ENCODE results near the gene LSR.

Gene LSR, protein sequence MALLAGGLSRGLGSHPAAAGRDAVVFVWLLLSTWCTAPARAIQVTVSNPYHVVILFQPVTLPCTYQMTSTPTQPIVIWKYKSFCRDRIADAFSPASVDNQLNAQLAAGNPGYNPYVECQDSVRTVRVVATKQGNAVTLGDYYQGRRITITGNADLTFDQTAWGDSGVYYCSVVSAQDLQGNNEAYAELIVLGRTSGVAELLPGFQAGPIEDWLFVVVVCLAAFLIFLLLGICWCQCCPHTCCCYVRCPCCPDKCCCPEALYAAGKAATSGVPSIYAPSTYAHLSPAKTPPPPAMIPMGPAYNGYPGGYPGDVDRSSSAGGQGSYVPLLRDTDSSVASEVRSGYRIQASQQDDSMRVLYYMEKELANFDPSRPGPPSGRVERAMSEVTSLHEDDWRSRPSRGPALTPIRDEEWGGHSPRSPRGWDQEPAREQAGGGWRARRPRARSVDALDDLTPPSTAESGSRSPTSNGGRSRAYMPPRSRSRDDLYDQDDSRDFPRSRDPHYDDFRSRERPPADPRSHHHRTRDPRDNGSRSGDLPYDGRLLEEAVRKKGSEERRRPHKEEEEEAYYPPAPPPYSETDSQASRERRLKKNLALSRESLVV

DNA sequence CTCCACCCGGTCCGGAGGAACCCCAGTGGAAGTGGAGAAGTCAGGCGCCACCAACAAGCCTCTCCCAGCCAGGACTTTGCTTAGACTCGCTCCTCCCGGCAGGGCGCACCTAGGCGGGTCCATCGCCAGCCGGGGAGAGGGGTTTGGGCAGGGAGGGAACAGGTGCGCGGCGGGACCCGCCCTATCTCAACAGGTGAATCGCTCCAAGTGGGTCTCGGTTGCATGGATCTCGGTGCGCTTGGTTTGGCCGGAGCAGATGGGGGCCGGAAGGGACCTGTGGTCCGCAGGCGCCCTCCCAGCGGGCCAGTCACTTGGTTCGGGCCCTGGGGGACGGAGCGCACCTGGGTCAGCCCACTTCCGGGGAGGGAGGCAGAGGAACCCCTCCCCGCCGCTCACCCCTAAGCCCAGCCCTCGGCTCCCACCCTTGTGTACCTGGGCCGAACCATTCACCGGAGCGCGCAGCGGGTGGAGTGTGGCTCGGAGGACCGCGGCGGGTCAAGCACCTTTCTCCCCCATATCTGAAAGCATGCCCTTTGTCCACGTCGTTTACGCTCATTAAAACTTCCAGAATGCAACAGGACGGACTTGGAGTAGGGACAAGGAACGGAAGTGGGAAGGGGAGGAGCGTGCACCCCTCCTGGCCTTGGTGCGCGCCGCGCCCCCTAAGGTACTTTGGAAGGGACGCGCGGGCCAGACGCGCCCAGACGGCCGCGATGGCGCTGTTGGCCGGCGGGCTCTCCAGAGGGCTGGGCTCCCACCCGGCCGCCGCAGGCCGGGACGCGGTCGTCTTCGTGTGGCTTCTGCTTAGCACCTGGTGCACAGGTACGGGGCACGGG lies at the start of gene LSR:
Gene LSR (plus strand): TSS at position 693 of the 836 bp plus-strand sequence. CDS start 21 bp downstream, at position 714.
- peak; percentile 93 for DNase-seq (ENCODE audit: low spot score)

DNA sequence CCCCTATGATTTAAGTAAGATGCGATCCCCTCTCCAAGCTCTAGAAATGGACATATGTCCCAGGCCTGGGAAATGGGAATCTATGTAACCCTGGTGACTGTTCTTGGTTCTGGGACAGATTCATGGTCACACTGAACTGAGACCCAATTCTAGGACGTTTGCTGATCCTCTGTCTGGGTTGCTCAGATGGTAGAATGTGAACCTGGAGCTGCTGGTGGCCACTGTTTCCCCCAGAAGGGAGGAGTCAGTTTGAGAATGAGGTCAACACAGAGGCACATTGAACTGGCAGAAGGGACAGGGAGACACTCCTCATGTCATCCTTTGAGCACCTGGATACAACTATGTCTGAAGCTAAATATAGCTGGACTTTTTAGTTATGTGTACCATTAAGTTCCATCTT lies 49.3 kb upstream of the LSR start:
- DNase-seq (ENCODE audit: low spot score) = no peak

DNA sequence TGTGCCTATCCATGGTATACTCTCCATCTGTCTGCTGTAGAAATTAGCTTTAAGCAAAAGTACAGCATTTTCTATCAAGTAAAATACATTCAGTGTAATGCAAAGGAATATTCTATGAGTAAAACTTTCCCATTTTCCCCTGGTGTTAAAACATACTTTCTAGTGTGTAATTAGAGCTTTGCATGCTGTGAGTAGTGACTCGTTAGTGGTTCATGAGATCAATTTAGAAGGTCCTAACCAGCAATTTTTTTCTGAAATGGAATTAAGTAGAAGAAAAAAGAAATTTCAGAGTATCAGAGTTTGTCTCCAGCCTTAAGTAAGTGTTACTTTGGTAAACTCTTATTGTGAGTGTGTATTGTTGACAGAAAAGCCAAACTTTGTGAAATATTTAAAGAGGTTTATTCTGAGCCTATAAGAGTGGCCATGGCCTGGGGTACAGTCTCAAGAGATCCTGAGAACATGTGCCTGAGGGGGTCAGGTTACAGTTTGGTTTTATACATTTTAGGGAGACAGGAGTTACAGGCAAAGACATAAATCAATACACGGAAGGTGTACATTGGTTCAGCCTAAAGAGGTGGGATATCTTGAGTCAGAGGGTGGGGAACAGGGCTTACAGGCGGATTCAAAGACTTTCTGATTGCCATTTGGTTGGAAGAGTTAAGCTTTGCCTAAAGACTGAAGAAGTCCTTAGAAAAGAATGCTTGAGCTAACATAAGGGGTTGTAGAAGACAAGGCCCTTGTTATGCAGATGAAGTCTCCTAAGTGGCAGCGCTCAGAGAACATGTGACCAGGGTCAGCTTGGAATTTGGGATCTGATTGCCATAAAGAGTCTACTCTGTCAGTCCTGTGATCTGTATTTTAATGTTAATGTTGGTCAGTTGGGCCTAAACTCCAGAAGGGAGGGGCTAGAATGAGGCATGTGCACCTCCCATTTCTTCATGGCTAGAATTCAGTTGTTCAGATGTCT lies 45.8 kb upstream of the LSR start:
- DNase-seq (ENCODE audit: low spot score) = no peak

DNA sequence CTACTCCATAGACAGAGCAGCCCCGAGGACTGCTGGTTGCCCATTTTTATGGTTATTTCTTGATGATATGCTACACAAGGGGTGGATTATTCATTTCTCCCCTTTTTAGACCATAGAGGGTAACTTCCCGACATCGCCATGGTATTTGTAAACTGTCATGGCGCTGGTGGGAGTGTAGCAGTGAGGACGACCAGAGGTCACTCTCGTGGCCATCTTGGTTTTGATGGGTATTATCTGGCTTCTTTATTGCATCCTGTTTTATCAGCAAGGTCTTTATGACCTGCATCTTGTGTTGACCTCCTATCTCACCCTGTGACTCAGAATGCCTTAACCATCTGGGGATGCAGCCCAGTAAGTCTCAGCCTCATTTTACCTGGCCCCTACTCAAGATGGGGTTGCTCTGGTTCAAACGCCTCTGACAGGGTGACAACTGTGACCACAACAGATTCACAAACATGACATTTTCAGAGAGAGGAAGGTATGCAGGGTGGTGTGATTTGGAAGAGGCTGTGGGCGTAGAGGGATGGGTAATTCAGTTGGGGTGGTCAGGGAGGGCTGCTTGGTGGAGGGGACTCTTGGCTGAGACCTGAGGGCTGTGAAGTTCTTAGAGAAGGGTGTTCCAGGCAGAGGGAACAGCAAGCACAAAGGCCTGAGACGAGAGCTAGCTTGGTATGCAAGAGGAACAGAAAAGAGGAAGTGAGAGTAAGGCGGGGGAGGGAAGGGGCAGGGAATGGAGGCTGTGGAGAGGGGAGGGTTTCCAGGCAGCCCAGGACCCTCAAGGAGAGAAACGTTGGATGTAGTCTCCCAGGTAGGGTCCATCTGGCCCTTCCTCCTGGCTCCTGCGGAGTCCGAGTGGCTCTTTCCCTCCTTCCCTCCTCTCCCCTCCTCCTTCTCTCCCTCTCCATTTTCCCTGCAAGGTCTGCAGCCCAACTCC lies 43.7 kb upstream of the LSR start:
- peak; percentile 69 for DNase-seq (ENCODE audit: low spot score)

DNA sequence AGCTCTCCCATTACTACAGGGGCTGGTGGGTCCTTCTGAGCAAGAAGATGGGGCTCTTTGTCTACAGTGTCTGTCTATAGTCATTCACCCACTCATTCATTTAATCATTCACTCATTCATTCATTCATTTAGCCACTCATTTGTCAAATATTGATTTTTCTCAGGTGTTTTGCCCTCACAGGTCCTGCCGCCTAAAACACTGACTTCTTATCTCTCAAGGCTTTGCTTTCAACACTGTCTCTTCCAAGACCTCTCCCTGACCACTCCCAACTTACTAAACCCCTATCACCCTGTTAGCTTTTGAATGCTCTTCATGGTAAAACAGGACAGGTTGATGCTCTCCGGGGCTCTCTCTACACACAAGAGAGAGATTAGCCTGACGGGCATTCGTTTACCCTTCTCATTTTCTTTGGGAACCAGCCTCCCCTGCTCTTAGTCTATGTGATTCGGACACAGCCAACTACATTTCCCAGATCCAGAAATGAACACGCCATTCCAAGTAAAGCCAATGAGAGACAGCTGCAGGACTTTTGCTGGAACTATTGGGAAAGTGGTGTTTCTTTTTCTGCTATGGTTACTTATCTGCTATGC lies 43.0 kb upstream of the LSR start:
- no peak for DNase-seq (ENCODE audit: low spot score)

DNA sequence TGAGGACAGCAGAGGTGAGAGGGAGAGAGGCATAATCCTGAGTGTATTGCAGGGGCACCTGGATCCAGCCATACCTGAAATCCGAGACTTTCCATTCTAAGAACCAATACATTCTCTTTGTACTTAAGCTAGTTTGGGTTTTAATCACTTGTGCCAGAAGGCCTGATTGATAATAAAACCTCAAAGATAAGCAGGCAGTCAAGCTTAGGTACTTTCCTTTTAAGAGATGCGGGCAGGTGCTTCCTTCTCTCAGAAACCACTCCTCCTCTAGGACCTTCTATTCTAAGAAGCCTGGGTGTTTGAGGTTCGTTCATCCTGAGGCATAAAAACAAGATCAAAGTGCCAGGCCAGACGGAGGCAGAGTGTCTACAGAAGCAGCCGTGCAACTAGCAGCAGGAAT lies 42.4 kb upstream of the LSR start:
- DNase-seq (ENCODE audit: low spot score) = peak; percentile 44

DNA sequence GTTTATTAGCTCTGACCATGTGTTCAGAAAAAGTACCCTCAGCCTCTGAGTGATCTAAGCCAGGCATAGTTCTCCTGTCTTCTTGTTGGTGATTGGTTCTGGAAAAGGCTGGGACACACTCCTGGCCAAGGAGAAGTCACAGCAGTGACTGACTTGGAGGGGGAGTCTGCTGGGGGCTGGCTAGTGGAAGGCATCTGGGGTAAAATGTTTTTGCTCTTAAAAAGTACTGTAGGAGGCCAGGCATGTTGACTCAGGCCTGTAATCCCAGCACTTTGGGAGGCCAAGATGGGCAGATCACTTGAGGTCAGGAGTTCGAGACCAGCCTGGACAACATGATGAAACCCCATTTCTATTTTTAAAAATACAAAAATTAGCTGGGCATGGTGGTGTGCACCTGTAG lies 41.9 kb upstream of the LSR start:
- DNase-seq (ENCODE audit: low spot score) = no peak

DNA sequence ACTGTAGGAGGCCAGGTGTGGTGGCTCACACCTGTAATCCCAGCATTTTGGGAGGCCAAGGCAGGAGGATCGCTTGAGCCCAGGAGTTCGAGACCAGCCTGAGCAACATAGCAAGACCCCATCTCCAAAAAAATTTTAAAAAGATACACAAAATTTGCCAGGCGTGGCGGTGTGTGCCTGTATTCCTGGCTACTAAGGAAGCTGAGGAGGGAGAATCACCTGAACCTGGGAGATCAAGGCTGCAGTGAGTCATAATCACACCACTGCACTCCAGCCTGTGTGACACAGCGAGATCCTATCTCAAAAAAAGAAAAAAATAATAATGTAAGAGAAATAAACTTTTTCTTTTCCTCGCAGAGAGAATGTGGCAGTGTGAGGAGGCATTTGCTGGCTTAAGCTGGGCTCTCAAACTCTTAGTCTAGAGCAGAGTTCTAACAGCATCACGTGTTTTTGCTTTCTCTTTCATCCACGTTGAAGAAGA lies 41.4 kb upstream of the LSR start:
- no peak for DNase-seq (ENCODE audit: low spot score)

DNA sequence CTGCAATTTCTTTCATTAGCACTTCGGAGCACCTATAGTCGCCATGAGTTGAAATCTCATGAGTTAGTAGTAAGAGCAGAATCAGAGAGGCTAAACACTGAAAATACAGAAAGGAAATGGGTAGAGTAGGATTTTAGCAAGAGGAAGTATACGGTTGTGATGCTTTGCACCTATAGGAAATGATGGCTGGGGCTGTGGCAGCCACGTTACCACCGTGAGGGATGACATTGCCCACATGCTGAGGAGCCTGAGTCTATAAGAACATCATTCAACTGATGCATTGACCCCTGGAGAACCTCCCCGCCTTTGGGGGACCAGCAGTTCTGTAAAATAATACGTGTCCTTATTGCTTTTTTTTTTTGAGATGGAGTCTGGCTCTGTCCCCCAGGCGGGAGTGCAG lies 40.7 kb upstream of the LSR start:
- DNase-seq (ENCODE audit: low spot score) = no peak

DNA sequence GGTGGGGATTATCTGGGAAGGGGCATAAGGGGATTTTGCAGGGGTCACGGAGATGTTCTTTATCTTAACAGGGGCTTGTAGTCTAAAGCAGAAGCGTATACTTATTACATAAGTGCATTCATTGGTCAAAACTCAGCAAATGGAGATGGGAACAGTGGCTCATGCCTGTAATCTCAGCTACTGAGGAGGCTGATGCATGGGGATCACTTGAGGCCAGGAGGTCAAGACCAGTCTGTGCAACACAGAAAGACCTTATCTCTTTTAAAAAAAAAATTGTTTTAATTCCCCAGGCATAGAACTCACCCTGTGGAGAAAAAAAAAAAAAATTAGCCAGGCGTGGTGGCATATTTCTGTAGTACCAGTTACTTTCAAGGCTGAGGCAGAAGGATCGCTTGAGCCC lies 39.2 kb upstream of the LSR start:
- no peak for DNase-seq (ENCODE audit: low spot score)

DNA sequence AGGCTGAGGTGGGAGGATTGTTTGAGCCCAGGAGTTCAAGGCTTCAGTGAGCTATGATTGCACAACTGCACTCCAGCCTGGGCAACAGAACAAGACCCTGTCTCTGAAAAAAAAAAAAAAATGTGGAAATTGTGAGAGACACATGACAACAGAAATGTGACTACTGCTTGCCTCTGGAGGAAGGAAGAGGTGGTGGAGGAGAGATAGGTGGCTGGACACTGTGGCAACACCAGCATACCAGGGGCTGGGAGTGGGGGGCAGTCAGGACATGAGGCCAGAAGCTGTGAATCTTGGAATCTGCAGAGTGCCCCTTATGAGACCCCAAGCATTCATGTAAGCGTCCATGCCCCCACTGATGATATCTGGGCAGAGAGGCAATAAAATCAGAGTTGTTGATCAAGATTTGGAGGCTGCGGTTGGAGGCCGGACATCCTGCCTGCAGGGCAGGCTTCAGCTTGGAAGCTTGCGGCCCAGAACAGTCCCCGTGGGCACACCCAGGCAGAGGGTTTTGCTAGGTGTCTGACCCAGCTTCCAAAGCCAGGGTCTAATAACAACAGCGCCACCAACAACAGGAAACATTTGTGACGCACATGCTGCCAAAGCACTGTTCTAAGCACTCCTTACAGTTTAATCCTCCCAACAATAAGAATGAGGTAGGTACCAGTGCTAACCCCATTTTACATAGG lies 37.1 kb upstream of the LSR start:
- DNase-seq (ENCODE audit: low spot score) = no peak

DNA sequence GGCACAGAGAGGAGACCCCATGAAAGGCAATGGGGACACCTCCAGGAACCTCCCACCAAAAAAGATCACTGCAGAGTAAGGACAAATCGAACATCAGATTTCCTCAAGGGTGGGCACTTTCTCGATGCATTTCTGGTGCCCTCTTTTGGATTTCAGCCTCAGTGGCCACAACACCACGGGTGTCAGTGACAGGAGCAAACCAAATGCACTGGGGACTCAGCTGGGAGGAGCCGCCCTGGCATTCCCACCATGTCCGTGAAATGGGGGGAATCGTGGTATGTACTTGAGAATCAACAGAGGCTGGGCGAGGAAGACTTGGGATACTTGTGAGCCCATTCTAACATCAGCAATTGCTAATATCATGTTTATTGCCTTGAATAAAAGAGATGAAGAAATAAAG lies 36.6 kb upstream of the LSR start:
- no peak for DNase-seq (ENCODE audit: low spot score)

DNA sequence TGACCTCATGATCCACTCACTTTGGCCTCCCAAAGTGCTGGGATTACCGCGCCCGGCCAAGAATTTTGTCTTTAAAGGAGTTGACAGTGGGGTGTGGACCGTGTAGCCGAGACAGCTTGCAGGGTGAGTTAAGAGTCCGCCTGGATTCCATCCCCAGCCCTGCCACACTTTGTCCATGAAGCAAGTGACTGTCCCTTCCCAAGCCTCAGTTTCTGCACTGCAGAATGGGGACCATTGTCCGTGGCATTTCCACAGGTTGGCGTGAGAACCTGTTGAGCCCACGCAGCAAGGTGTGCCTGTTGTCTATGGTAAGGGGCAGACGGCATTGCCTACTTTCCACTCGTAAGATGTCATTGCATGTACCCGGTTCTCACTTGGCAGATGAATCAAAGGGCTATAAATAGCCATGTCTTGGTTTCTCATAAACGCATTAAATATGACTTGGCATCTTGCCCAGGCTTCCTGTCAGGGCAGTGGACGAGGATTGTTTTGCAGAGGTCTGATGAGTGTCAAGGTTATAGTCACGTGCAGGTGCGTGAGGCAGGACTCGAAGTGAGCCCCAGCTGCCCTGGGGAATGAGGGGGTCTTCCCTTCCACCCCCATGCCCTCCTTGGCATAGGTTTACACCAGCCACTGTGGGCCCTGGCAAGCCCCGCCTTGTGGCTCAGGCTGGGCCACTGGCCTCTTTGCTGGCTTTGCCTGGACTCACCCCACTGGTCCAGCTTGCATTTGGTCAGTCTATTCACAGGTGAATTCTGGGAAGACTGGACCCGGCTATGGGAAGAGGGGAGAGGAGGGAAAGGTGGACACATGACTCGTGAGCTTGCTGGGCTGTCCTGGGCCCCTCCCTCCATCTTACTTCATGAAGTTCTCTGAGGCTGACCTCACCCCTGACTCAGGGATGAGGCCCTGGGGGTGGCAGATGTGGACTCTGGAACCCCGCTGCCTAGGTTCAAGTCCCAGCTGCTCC lies 34.9 kb upstream of the LSR start:
- peak; percentile 32 for DNase-seq (ENCODE audit: low spot score)

DNA sequence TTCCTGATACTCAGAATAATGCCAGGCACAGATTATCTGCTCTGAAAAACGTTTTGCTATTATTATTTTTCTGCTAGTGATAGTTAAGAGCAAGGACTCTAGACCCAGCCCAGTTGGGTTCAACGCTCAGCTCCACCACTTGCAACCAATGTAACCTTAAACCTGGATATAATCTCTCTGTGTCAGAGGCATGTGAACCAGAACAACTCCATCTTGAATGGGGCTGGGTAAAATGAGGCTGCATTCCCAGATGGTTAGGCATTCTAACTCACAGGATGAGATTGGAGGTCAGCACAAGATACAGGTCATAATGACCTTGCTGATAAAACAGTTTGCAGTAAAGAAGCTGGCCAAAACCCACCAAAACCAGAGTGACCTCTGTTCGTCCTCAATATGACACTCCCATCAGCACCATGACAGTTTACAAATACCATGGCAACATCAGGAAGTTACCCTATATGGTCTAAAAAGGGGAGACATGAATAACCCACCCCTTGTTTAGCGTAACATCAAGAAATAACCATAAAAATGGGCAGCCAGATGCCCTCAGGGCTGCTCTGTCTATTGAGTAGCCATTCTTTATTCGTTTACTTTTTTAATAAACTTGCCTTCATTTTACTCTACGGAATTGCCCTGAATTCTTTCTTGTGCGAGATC lies 33.9 kb upstream of the LSR start:
- DNase-seq (ENCODE audit: low spot score) = no peak

DNA sequence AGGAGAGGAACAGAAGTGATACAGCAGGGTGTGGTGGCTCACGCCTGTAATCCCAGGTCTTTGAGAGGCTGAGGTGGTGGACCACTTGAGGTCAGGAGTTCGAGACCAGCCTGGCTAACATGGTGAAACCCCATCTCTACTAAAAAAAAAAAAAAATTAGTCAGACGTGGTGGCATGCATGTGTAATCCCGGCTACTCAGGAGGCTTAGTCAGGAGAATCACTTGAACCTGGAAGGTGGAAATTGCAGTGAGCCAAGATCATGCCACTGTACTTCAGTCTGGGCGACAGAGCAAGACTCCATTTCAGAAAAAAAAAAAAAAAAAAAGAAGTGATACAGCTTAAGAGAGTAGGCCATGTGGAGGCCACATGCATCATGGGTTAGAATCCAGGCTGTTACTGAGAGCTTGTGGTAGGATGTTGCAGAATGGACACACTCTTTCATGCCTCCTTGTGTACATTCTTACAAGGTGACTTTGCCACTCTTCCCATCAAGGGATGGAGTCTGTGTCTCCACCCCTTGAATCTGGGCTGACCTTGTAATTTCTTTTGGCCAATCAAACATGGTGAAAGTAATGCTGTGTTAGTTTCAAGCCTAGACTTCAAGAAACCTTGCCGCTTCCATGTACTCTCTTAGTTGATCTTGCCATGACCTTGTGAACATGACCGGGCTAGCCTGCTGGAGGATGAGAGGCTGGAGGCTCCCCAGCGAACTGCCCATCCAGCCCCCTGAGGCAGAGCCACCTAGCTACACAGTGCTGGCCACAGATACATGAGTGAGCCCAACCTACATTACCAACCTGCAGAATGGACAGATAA lies 32.6 kb upstream of the LSR start:
- no peak for DNase-seq (ENCODE audit: low spot score)

DNA sequence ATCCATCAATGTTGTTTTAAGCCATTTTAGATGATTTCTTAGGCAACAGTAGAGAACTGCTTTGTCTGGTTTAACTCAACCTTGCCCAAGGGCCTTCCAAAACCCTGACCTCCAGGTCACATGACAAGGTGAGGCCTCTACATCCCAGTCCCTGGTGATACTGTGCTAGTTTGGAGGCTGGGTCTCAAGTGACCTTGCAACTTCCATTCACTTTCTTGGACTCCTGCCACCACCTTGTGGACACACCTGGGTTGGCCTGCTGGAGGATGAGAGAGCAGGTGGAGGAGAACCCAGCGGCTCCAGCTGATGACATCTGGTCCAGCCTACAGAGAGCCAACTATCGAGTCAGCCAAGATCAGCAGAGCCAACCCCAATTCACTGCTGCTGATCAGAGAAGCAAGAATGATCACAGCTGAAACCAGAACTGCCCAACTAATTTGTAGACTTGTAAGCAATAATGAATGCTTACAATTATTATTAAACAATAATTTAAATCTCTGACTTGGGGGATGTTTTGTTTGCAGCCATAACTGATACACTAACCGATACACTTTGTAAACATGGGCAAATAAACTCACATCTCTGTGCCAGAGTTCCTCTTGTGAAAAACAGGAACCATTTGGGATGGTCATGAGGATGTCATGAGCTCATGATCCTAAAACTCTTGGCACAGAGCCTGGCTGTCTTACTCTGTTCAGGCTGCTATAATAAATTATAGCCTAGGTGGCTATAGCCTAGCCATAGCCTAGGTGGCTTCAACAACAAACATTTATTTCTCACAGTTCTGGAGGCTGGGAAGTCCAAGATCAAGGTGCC lies 31.8 kb upstream of the LSR start:
- no peak for DNase-seq (ENCODE audit: low spot score)
